Fibroblast of the aortic adventitia (primary cell): ENCODE data around the gene MYL7. TPM values are rescaled to one million over a fixed set of nuclear protein-coding genes. Genes with fewer than 3 reads are reported as not detected.

ENCODE experiments used
- DNase-seq: peaks from one replicate; pipeline ENCODE4 v3.0.0-alpha.2; 2010; ENCODE audit warnings: low read depth
- H3K4me3 ChIP-seq: 2 replicates; pipeline ENCODE4 v1.5.1; 2011; ENCODE audit warnings: low read depth, mild to moderate bottlenecking, control low read depth, low read length, moderate library complexity
- total RNA-seq: library from RNA; depleted of rRNA; stranded (reverse); fragments of >200 nt; gene quantifications from 2 replicates; pipeline ENCODE4 v1.2.3, GENCODE V29; 2012; ENCODE audit warnings: low replicate concordance
- TF ChIP-seq, protein P1 (sequence below): IDR thresholded peaks from 2 replicates; pipeline ENCODE4 v1.5.1; 2011; ENCODE audit warnings: mild to moderate bottlenecking, low read length, control low read depth, inconsistent platforms; ENCODE audit not compliant: insufficient read depth

The MYL7 gene
- total RNA-seq, 1 donor = not detected

DNA sequence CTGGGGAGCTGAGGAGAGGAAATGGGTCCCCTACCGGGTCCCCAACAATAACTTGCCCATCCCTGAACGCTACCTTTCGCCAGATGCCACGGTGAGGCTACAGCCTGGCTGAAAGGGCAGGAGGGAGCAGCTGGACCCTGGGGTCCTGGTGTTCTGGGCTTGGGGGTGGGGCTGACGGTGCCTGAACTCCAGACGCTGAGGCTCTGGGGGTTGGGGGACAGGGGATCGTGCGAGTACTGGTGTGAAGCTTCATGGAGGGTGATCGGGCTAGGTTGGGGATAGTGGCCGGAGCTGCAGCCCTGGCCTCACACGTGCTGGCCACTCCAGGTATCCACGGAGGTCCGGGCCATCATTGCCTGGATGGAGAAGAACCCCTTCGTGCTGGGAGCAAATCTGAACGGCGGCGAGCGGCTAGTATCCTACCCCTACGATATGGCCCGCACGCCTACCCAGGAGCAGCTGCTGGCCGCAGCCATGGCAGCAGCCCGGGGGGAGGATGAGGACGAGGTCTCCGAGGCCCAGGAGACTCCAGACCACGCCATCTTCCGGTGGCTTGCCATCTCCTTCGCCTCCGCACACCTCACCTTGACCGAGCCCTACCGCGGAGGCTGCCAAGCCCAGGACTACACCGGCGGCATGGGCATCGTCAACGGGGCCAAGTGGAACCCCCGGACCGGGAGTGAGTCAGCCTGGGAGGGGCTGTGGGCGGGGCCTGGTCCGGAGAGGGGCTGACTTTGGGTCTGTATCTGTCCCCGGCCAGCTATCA lies 28.7 kb downstream of the MYL7 start:
- DNase-seq = no peak
- H3K4me3 ChIP-seq = no peak overlapping the region
- TF ChIP-seq, protein P1, sequence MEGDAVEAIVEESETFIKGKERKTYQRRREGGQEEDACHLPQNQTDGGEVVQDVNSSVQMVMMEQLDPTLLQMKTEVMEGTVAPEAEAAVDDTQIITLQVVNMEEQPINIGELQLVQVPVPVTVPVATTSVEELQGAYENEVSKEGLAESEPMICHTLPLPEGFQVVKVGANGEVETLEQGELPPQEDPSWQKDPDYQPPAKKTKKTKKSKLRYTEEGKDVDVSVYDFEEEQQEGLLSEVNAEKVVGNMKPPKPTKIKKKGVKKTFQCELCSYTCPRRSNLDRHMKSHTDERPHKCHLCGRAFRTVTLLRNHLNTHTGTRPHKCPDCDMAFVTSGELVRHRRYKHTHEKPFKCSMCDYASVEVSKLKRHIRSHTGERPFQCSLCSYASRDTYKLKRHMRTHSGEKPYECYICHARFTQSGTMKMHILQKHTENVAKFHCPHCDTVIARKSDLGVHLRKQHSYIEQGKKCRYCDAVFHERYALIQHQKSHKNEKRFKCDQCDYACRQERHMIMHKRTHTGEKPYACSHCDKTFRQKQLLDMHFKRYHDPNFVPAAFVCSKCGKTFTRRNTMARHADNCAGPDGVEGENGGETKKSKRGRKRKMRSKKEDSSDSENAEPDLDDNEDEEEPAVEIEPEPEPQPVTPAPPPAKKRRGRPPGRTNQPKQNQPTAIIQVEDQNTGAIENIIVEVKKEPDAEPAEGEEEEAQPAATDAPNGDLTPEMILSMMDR = no peak

DNA sequence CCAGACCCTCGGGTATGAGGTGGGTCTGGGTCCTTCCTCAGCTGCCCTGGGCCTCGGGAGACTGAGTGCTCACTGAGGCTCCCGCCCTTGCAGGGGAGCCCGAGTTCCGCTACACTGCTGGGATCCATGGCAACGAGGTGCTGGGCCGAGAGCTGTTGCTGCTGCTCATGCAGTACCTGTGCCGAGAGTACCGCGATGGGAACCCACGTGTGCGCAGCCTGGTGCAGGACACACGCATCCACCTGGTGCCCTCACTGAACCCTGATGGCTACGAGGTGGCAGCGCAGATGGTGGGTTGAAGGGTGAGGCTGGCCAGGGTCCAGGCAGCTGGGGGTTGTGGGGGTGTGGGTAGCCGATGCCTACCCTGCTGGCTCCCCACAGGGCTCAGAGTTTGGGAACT lies 29.4 kb downstream of the MYL7 start:
- TF ChIP-seq, protein P1 = no peak
- no peak for DNase-seq
- H3K4me3 ChIP-seq = no peak overlapping the region

DNA sequence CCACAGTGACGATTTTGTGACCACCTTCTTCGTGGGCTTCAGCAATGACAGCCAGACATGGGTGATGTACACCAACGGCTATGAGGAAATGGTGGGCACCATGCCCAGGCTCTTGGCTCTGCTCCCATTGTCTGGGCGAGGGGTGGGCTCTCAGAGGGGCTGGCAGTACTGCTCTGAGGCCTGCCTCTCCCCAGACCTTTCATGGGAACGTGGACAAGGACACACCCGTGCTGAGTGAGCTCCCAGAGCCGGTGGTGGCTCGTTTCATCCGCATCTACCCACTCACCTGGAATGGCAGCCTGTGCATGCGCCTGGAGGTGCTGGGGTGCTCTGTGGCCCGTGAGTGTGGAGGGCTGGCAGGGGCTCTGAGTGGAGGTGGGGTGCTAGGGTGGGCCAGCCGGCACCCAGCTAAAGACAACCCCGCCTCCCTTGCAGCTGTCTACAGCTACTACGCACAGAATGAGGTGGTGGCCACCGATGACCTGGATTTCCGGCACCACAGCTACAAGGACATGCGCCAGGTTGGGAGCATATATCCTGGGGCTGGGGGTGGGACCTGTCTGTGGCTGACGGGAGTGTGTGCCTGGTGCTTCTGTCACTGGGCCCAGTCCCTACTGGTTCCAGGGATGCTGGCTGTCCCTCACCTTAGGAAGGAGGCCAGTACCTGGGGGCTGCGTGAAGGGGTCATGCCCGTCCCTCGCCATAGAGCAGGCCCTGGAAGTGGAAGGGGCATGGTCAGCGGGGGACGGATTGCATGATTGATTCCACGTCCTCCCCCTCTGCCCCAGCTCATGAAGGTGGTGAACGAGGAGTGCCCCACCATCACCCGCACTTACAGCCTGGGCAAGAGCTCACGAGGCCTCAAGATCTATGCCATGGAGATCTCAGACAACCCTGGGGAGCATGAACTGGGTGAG lies 30.2 kb downstream of the MYL7 start:
- no peak for DNase-seq
- TF ChIP-seq, protein P1 = no peak
- H3K4me3 ChIP-seq = no peak overlapping the region

DNA sequence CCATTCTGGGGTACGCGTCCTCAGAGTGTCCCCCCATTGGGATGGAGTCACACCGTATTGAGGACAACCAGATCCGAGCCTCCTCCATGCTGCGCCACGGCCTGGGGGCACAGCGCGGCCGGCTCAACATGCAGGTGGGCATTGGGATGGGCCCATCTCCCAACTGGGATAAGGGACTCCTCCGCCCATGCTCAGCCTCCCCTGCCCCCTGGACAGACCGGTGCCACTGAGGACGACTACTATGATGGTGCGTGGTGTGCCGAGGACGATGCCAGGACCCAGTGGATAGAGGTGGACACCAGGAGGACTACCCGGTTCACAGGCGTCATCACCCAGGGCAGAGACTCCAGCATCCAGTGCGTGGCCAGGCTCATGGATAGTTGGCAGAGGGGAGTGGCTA lies 31.1 kb downstream of the MYL7 start:
- H3K4me3 ChIP-seq = no peak overlapping the region
- DNase-seq = no peak
- TF ChIP-seq, protein P1 = no peak

DNA sequence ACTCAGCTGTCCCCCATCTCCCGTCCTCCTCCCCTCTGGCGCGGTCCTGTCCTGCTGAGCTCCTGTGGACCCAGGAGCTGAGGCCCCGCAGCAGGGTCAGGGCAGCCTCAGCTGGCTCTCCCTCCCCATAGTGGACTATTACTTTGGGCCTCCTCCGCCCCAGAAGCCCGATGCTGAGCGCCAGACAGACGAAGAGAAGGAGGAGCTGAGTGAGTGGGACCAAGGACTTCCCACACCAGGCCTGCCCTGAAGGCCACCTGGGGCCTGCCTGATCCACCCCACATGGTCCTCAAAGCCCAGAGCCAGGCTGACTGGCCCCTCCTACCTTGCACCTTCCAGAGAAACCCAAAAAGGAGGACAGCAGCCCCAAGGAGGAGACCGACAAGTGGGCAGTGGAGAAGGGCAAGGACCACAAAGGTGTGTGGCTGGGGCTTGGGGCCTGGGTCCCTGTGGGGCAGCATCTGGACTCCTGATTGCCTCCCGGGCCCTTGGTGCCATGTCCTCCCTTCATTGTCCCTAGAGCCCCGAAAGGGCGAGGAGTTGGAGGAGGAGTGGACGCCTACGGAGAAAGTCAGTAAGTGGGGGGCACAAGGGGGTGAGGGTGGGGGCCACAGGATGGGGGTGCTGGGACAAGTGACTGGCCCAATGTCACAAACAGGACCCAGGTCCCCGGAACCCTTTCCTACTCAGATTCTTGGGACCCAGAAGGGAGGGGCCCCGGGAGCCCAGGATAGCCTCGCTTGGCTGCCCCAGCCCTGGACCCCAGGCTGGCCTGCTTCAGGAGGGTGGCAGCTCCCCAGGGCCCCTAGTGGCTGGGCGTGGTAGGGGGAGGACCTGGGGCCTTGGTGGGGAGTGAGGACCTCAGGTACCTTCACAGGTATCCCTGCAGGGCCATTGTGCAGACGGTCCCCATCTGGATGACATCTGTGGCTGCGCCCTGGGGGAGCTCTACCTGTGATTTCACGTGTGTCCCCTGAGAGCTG lies 32.1 kb downstream of the MYL7 start:
- TF ChIP-seq, protein P1 = no peak
- no peak for DNase-seq
- H3K4me3 ChIP-seq = no peak overlapping the region

DNA sequence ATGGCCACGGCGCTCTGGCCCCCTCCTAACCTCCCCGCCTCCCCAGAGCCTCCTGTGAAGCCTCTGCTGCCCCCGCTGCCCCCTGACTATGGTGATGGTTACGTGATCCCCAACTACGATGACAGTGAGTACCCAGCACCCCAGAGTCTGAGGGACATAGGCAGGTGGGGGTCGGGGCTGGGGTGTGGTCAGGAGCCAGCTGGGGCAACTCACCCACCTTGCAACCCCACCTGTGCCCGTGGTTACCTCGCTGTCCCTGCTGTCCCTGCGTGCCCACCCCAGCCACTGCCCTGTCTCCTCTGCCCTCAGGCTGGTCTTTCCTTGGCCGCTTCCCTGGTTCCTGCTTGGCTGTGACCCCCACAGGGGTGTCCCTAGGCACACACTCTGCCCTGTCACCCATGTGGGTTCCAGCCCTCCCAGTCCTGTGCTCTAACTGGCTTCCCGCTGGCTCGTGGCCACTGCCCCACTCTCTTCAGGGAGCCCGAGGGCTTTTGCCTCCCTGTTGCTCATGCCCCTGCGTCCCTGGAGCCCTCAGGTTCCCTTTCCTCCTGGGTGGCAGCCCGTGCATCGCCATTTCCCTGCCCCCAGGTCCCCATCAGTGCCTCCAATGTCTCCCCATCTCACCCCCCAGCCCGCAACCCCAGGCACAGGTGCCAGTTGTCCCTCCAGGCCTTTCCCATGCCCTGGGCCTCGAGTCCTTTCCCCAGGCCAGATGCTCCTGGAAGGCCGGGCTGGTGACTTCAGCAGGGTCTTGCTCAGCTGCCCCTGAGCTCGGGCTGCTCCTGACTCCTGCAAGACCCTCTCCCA lies 33.0 kb downstream of the MYL7 start:
- TF ChIP-seq, protein P1 = no peak
- no peak for DNase-seq
- H3K4me3 ChIP-seq = no peak overlapping the region
